Cardiac septum (tissue), 1 donor: ENCODE measurements around the gene IGF2R. TPM values are rescaled to one million over a fixed set of nuclear protein-coding genes. Genes with fewer than 3 reads are reported as not detected.
A peak's percentile ranks its signal among the peaks of the same experiment; 100 is the strongest.

Experiments used
- DNase-seq: peaks from one replicate; pipeline ENCODE4 v3.0.0-alpha.2; 2020; ENCODE audit warnings: low spot score
- intact Hi-C: fragments of 100-400 bp; cut with DNase I; formaldehyde crosslinking; loops from one replicate; pipeline ENCODE4 v1.14.0; 2022
- total RNA-seq: library from RNA; stranded (reverse); fragmentation: NEBNext Ultra II Directional; extraction: Animal tissue kit (Norgen Biotek cat#: 25700); gene quantifications from one replicate; pipeline ENCODE4 v1.2.1, GENCODE V29; 2021
- donor health status: DM: no; HTN: no; CAD: no.

The IGF2R gene
- total RNA-seq, 1 donor from 2014 or later: 54.6 TPM

DNA sequence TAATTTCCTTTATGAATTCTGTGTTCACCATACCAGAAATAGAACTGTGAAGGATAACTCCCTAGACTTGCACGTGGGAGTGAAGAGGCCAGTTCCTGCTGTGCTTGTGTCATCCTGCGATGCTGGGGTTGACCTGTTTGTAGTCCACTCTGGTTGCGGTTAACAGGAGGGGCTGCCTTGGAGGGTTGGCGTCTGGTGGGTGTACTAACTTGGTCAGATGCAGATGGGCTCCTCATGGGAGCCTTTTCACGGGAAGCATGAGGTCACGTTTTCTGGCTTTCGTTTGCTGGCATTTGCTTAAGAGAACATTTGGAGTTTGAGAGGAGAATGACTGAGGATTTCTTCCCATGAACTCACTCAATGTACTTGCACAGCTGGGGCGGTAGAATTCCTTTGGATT, 41.2 kb downstream of the IGF2R start:
- no peak for DNase-seq
- intact Hi-C loops: no loop called here

DNA sequence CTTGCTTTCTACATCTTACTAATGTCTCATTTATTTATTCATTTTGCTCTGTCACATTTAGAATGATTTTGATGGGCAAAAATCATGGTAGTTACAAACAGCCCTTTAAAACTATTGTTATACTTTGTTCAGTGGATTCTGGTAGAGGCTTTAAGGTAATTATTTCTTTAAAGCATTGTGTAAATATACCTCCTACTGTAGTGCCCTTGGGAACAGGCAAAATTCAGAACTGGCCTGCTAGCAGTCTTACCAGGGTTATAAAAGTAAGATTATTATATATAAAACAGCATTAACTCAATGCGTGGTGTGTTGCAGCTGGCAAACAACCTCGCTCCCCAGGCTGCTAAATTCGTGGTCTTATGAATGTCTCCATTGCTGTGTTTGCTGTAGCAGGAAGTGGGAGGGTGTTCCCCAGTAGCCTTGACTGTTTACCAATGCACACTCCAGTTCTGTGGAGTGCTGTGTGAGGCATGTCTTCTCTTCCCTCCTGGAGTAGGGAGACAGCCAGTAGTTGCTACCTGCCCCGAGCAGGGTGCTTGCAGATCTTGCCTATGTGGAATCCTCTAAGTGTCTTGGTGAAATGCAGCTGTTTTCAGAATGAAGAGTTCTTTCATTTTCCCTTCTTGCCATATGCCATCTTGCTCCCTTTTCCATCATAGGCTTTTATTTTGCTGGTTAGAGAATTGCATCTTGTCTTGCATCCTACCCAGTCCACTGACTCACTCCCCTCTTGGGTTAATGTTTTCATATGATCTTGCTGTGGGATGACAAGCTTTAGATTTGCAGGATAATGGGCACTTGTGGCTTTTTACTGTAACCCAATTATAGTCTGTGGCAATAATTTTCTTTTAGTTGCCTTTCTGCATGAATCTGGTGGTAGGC, 45.3 kb downstream of the IGF2R start:
- intact Hi-C loops: no loop called here
- DNase-seq: no peak

DNA sequence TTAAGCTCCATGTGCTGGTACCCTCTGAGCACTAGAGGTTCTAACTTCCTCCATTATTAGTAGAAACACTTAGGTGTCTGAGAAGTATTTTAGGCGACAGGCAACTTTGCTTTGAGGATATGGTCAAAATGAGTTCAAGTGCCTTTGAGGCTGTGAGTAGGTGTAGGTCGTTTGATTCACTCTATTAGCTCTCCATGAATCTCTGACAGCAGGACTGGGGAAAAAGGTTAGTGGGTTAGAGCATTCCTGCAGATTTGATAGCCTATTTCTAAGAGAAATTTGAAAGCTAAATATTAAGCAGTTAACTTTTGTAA, 45.9 kb downstream of the IGF2R start:
- intact Hi-C loops: no loop called here
- DNase-seq: no peak

DNA sequence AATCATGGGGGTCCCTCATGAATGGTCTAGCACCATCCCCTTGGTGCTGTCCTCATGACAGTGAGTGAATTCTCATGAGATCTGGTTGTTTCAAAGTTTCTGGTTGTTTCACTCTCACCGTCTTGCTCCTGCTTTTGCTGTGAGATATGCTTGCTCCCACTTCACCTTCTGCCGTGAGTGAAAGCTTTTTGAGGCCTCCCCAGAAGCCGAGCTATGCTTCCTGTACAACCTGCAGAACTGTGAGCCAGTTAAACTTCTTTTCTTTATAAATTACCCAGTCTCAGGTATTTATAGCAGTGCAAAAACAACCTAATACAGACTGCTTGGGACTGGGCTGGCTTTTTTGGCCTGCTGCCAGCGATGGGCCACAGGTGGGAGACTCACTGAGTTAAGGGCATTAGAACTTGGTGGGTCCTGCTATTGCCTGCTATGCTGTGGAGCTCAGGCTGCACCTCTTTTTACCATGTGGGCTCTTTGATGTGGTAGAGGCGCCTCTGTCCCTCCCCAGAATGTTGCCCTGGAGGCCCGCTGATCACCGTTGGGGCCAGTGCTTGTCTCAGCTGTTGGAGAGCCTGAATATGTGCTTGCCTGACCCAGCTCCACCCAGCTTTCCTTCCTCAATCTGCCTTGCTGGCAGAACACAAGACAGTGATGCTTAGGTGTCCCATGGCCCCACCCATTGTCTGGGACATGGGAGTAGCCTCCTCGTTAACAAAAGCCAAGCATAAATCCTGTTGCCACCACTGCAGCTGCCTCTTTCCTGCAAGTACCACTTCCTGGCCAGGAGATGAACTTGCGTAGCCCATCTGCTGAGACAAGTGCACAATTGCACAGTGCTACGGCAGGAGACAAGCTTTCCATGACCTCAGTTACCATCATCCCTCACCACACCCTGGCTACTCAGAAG, 47.1 kb downstream of the IGF2R start:
- intact Hi-C loops: no loop called here
- no peak for DNase-seq

DNA sequence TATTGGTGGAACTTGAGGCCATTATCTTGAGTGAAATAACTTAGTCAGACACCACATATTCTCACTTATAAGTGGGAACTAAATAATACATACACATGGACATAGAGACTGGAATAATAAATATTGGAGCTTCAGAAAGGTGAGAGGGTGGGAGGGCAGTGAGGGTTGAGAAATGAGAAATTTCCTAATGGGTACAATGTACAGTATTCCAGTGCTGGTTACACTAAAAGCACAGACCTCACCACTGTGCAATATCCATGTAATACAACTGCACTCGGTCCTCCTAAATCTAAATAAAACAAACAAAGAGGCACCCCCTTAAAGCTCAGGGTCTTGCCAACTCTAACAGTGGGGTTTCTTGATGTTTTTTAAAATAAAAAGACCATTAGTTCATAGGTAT, 53.2 kb downstream of the IGF2R start:
- no peak for DNase-seq
- intact Hi-C loops: no loop called here

DNA sequence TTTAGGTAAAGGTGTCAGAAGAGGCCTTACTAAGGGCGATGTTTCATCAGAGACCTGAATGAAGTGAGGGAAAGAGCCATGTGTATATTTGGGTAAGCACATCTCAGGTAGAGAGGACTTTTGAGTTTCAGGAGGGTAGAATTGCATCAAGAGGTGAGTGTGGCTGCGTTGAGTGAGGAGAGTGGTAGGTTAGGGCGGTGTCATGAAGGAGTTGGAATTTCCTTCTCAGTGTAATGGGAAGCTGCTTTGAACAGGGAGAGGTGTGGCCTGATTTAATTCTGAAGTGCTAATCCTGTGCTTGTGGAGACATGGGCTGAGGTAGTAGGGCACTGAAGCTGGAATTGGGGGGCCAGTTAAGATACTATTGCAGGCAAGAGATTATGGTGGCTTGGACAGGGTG, 53.9 kb downstream of the IGF2R start:
- intact Hi-C loops: no loop called here
- DNase-seq: no peak

DNA sequence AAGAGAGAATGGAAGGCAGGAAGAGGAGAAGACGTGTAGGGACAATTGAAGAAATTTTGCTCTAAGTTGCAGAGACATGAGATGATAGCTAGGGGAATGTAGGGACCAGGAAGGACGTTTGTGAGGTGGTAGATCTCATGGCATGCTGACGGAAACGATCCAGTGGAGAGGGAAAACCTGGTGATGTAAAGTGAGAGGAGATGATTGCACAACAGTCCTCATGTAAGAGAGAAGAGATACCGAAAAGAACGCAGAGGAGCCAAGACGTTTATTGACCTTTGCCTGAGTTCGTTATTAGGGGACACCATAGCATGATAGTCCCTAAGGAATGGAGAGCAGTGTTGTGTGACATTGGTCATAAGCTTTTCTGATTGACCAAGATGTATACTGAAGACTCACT, 55.3 kb downstream of the IGF2R start:
- intact Hi-C loops: no loop called here
- DNase-seq: no peak

DNA sequence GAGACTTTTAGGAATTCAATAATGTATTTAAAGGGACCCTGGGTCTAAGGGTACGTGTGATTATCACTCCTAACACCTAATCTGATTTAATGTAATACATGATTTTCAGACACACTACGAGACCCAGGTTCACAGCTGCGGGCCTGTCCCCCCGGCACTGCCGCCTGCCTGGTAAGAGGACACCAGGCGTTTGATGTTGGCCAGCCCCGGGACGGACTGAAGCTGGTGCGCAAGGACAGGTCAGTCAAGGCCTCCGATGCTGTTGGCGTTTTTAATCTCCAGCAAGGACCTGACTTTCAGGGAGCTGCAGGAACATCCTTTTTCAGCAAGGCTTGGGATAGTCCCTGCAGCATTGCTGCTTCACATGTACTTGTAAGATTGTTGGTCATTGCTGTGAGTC, 58.2 kb downstream of the IGF2R start:
- DNase-seq: no peak
- intact Hi-C loops: loop anchor here (5.0 kb wide), 1 partner anchor 45 kb away; no protein-coding TSS in a partner anchor

DNA sequence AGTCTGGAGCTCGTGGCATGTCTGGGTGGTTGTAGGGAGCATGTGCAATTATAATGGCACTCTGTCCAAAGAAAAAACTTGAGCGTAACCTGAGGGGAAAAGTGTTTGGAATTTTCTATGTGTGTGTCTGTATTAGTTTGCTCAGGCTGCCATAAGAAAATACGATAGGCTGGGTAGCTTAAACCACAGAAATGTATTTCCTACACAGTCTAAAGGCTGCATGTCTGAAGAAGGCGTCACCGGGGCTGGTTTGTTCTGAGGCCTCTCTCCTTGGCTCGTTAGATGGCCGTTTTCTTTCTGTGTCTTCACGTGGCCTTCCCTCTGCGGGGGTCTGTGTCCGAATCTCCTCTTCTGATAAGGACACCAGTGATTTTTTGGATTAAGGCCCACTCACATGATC, 59.0 kb downstream of the IGF2R start:
- DNase-seq: no peak
- intact Hi-C loops: loop anchor here (5.0 kb wide), 1 partner anchor 46 kb away; no protein-coding TSS in a partner anchor

DNA sequence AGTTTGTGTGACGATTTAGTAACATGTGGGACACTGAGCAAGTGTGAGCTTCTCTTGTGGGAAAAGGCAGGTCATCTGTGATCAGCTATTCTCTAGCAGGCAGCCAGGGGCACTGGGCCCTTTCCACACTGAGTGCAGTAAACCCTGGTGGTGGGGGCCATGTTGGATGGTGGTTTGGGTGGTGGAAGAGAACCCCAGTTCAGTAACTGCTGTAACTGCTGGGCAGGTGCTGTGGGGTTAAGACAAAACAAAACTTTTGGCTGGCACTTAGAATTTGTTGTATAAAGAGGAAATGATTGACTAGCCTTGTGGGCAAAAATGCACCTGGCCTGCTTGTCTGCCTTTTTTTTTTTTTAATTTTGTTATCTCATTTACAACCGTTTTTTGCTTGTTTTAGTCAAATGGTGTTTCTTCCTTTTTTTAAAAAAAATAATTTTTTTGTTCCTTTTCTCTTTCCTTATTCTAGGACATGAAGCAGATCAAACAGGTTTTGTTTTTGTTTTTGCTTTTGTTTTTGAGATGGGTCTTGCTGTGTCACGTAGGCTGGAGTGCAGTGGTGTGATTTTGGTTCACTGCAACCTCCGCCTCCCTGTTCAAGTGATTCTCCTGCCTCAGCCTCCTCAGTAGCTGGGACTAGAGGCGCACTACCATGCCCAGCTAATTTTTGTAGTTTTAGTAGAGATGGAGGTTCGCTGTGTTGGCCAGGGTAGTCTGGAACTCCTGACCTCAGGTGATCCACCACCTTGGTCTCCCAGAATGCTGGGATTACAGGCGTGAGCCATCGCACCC, 59.8 kb downstream of the IGF2R start:
- no peak for DNase-seq
- intact Hi-C loops: loop anchor here (5.0 kb wide), 1 partner anchor 46 kb away; no protein-coding TSS in a partner anchor

DNA sequence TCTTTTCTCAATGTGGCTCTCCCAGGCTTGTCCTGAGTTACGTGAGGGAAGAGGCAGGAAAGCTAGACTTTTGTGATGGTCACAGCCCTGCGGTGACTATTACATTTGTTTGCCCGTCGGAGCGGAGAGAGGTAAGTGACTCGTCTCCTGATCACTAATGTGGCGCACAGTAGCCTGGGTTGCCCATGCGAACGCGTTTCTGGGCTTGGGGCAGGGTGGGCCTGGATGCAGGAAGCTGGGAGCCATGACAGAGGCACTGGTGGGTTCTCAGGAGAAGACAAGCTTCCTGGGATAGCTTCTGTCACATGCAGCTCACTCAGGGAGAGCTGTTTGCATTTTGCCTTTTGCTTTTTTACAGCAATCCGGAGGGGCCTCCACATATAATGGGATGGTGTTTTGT, 60.6 kb downstream of the IGF2R start:
- intact Hi-C loops: loop anchor here (5.0 kb wide), 1 partner anchor 47 kb away; no protein-coding TSS in a partner anchor
- DNase-seq: no peak

DNA sequence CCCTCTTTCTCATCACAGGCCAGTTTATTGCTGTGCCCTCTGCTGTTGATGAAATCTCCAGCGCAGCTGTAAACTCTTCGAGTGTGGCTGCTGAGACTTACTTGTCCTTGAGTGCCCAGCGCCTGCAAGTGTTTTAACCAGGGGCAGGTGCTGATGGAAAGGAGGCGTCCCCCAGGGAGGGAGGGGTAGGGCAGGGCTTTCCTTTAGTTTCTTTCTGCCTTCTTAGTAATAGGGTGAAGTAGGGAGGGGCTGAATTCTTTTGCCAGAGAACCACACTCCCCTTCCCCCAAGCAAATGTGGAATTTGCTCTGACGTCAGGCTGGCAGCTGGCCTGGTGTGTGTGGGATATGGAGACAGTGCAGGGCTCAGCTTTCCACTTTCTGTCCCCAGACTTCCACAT, 61.2 kb downstream of the IGF2R start:
- DNase-seq: peak; percentile 86
- intact Hi-C loops: no loop called here

DNA sequence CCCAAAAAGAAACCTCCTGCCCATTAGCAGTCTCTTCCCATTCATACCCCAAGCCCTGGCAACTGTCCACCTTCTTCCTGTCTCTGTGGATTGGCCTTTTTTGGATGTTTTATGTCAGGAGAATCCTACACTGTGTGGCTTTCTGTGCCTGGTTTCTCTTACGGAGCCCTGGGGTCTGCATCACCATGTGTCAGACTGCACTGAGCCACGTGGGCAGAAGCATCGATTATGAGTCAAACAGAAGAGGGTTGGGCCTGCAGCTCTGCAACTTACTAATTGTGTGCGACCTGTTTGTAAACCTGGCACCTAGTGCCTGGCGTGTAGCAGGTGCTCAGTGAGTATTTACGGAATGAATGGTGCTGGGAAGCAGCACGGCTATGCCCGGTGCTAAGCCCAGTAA, 62.6 kb downstream of the IGF2R start:
- intact Hi-C loops: no loop called here
- DNase-seq: no peak

DNA sequence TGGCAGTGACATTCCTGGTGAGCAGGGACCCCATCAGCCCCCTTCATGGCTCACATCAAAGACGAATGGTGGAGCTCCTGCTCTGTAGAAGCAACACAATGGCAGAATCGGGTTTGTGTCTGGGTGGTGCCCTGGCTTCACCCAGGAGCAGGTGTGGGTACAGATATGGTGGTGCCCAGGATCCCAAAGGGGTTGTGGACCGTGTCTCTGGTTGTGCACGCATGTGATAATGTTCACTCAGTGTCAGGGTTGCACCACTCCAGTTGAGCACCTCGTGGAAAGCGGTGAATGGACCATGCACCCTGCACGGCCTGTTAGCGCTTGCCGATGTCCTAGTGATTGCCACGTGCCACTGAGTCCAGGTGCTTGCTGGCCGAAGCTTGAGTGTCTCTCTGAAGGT, 63.0 kb downstream of the IGF2R start:
- no peak for DNase-seq
- intact Hi-C loops: no loop called here

DNA sequence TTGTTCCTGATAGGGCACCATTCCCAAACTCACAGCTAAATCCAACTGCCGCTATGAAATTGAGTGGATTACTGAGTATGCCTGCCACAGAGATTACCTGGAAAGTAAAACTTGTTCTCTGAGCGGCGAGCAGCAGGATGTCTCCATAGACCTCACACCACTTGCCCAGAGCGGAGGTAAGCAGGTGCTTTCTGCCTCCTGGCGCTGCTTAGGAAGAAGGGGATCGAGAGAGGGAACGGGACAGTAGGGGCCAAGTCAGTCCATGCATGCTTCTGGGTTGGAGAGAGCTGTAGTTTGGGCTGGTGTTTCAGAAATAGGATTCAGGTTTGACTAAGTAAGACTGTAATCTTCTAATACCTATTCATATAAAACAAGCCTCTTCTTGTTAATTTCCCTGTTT, 63.7 kb downstream of the IGF2R start:
- intact Hi-C loops: no loop called here
- no peak for DNase-seq

DNA sequence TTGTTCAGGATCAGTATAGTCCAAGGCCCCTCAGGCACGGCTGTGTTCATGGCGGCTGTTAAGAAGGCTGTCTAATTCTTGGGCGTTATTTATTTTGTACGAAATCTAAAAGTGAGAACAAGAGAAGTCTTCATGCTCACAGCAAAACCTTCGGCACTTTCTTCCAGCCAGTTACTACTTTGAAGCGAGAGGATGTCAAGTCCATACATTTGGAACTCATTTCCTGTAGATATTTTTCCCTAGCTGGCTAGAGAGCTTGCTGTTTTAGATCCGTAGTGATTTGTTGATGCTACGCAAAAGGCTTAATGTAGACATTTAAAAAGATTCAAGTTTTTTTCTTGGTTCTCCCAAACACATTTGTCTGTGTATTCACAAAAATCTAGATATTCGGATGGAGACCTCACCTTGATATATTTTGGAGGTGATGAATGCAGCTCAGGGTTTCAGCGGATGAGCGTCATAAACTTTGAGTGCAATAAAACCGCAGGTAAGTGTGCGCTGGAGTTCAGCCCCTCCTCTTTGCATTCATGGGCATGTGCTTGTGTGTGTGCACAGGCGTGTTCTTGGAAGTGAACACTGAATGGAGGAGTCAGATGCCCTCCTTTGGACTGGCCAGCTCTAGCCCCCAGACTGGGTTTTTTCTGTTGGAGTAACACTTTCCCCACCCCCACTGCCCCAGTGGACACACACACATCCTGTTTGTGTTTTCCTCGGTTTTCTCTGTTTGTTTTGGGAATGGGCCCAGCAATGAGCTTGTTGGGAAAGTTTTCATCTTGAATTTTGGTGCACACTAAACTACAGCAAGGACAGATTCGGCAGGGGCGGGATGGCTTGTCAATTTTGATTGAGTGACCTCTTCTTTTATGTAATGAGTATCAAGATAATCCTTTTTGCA, 65.4 kb downstream of the IGF2R start:
- intact Hi-C loops: no loop called here
- DNase-seq: no peak

DNA sequence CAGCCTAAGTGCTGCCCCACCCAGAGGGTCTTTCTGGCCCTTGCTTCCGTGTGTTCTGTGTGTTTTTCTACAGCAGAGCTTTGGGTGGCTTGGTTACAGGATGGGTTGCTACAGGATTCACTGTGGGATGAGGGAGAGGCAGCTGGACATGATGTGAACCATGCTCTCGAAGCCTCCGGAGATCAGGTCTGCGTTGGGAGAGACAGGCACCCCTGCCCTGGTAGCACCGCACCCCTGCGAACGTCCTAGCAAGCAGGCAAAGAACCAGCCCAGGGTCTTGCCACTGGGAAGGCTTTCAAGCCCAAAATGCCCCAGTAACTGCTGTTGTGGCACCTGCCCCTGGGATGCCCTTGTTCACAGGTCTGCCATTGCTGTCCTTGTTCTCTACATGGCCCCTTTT, 66.4 kb downstream of the IGF2R start:
- no peak for DNase-seq
- intact Hi-C loops: no loop called here

DNA sequence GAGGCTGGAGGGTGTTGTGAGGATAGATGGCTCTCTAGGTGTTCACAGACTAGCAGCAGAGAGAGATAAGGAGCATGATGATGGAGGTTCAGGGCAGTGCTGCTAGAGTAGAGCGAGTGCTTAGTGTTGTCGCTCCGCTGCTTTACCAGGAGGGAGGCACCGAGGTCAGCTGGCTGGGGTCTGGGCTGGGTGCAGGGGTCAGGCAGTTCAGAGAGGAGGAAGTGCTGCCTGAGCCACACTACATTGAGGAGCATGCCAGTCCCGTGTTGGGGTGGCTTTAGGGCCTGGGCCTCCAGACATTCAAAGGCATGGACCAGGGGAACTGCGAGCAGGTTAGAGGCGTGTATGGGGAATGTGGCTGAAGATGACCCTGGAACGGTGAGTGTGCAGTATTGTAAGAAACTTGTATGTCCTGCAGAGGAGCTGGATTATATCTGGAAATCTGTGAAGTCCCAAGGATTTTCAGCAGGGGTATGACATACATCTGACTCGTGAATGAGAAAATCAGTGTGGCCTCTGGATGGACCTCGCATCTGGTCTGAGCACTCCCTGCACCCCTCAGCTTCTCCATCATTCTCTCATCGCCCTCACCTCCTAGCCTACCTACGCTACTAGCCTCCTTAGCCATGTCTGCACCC, 66.9 kb downstream of the IGF2R start:
- intact Hi-C loops: no loop called here
- DNase-seq: no peak

DNA sequence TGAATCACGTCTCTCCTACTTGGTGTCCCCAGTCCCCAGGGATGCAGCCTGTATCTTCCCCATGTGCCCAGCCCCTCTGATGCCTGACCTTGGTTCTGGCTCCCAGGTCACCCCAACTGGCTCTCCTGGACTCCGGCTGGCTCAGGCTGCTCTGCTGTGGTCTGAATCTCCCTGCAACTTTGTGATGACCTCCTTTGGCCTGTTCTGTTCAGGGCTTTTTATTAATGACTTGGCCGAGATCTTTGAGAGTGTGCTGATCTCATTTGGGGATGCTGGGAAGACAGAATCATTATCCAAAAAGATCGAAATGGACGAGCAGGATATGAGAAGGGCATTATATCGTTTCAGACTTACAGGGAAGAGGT, 67.4 kb downstream of the IGF2R start:
- no peak for DNase-seq
- intact Hi-C loops: no loop called here
